HG03097 (cell line): Measurements from ENCODE around the gene ZNF628.
"Not testable (repeated sequence)": the region's sequence is repeated elsewhere in the genome, so short reads cannot be mapped to it uniquely, and the experiment has no call there.

Source experiments
- ATAC-seq: cut with Tn5 transposase; IDR thresholded peaks from one replicate; pipeline ENCODE4 v1.9.1; 2021; ENCODE audit not compliant: unreplicated experiment, low FRiP score

The ZNF628 gene

GRCh38 chr19:55448175-55448490 lies 28.3 kb upstream of the ZNF628 start:
- not testable (repeated sequence) for ATAC-seq

DNA sequence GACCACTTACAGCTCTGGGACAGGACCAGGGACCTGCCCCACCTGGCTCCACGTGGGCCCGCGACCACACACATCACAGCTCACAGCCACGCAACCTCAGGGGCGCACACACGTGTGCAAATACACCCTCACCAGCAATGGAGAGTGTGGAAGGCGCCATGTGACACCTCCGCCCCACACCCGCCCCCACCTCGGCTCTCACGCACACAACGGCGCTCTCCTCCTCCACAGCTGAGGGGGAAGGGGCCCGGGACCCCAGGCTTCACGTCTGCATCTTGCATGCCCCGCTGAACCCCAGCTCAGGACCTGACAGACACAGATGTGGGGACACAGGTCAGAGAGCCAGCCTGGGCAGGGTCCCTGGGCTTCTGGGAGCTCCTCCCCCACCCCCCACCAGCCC lies 26.9 kb upstream of the ZNF628 start:
- no peak for ATAC-seq

DNA sequence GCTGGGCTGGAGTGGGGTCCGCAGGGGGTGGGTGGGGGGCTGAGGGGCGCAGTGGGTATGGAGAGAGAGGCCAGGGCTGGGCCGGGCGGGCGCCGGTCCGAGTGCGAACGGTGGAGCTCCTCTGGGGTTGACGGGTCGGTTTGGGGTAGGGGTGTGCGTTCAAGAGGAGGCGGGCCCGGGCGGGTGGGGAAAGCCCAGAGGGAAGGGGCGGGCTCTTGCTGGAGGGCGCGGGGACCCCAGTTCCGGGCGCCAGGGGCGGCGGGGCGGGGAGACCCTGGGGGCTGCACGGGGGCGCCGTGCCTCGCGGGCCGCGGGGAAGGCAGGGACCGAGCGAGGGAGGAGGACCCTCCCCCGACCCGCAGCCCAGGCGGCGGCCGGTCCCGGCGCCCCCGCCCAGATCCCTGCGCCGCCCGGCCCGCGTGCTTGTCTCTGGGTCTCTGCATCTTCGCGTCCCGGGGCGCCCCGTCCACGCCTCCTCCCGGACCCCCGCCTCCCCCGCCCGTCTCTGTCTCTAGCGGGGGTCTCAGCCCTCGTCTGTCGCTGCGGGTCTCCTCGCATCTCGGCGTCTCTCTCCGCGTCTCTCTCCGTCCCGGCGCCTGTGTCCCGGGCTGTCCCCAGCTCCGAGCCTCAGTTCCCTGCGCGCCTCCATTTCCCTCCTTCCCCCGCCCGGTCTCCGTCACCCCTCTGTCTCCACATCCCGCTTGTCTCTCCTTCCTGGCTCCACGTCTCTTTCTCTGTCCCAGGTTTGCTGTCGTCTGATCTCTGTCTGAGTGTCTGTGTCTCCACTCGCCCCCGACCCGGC lies 25.1 kb upstream of the ZNF628 start:
- ATAC-seq: no peak

- ATAC-seq: no peak
Measured at GRCh38 chr19:55451965-55452748, 24.3 kb upstream of the ZNF628 start.

DNA sequence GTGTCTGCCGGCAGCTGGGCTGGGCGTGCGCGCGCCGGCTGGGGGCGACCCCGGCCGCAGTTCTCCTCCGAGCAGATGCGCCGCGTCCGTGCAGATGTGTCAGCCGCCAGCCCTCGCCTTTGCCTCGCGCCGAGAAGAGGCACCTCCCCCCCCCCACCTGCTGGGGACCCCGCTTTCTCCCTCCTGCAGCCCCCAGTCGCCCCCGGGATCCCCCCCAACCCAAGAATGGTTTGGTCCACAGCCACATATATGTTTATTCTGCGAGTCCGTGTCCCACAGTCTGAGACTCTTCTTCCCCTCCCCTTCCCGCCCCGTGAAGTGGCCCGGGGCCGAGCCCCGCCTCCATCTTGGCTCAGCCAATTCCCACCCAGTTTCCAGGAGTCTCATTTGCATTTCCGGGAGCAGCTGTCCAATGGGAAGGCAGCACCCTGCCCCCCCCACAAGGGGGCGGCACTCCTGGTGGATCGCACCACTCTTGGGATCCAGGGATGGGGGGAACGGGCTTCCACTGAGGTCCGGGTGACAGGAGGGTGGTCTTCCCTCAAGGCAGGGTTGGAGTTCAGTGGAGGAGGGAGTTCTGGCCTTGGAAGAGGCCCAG lies 23.6 kb upstream of the ZNF628 start:
- ATAC-seq: no peak

DNA sequence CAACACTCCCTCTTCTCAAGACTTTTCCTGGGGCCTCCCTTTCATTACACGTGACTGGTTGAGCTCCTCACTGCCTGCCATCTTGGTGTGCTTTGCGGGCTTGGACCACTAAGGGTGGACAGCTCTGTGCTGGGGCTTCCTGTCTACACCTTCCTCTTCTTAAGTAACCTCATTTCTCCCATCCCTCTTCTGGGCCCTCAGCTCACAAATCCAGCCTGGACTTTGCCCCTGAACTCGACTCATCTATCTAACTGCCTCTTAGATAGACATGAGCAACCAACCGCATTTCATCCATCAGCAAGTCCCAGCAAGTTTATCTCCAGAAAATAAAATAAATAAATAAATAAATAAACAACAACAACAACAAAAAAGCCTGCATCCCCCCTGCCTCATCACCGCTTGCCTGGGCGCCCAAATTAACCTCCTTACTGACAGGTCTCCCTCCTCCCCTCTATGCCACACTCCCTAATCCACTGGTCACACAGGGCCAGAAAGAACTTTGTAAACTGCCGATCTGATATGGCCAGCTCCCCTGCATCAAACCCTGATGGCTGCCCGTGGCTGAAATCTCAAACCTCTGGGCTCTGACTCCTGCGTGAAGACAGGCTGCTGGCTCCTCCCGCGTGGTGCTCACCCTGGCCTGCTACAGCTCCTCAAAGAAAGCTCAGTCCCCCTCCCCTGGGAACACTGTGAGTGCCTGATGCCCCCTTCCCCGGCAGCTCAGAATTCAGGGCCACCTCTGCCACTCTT lies 22.7 kb upstream of the ZNF628 start:
- ATAC-seq: no peak

GRCh38 chr19:55454787-55455243 lies 21.6 kb upstream of the ZNF628 start:
- no peak for ATAC-seq

GRCh38 chr19:55455576-55456235 lies 20.7 kb upstream of the ZNF628 start:
- ATAC-seq: no peak

DNA sequence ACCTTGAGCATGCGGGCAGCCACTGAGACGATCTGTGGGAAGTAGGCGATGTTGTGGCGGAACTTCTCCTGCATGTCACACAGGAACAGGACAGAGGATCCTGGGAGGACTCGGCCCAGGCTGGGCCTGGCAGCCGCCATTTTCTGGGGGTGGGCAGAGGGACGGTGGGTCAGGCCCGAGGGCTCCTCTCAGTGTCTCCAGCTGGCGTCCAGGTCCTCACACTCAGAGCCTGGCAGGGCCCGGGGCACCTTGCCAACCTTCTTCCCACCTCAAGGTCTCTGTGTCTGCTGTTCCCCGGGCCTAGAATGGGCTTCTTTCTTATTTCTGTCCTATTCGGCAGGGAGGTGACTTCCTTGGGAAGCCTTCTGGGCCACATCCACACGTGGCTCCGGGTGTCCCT lies 20.1 kb upstream of the ZNF628 start:
- ATAC-seq: no peak

DNA sequence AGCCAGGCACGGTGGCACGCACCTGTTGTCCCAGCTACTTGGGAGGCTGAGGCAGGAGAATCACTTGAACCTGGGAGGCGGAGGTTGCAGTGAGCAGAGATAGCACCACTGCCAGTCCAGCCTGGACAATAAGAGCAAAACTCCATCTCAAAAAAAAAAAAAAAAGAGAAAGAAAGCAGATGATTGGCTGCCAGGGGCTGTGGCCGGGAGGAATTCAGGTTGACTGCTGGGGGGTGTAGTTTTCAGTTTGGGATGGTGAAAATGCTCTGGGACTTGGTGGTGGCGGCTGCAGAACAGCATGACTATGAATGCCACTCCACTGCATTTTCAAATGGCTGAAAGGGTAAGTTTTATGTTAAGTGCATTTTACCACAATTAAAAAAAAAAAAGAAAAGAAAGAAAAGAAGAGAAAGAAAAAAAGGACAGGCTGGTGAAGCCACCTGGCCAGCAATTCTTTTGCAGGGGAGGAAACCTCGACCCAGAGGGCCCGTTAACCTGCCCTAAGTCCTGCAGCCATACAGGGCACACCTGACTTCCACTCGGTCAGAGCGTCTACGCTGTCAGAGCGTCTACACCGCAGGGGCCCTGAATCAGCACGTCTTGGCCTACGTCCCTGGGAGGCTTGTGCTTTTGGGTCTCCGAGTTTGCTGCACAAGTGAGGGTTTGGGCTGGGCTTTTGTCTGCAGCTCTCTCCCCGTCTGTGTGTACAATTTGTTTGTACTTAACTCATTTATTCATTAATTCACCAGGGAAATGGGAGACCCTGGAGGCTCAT lies 18.5 kb upstream of the ZNF628 start:
- ATAC-seq: no peak

- ATAC-seq: no peak
Measured at GRCh38 chr19:55459551-55459949, 16.9 kb upstream of the ZNF628 start.

GRCh38 chr19:55459950-55460657 lies 16.3 kb upstream of the ZNF628 start:
- ATAC-seq: no peak

DNA sequence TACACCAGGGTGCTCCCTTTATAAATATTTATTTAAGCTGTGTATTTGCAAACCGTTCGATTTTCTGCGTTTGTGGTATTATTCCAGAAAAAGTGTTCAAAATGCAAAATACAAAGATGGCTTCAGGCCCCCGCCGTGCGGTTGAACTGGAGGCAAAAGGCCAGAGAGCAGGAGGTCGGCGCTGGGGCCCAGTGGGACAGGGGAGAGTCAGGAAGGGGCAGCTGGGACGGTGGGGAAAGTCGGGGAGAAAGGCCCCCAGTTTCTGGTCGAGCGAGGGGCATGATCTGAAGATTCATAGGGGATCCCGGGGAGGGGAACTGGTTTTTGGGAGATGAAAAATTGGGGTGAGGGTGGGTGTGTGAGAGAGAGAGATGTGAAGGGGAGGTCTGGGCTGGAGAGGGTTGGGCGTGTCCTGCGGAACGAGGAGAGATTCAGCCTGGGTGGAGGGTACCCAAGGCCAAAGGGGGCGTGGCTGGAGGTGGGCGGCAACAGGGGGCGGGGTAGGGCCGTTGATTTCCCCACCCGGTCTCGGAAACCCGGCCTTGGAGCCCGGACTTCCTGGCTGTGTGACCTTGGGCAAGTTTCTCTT lies 15.7 kb upstream of the ZNF628 start:
- no peak for ATAC-seq

DNA sequence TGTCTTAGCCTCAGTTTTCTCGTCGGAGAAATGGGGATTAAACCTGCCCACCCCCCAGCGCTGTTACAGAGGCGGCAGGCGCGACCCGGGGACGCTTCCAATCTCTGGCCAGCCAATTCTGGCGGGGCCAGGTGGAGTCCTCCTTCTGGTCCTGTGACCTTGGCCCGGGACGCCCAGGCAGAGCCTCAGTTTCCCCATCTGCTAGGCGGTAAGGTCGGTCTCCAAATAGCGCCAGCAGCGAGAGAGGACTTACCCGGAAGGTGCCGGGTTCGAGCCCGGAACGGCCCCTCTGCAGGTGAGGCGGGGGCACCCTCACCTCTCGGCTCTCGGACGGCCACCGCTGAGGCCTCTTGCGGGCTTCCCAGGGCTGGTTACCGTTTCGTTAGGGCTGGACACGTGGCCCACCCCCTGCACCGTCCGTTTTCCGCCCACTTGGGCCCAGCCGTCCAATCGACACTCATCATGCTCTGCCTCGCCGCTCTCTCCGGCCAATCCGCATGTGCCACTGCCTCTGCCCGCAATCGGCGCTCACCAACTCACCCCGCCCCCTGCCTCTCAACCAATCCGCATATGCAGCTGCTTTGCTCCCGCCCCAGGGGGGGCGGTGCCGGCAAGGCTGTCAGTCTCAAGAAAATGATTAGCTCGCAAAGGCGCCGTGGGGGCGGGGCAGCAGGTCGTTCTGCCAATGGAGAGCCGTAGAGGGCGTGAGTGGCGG lies 15.0 kb upstream of the ZNF628 start, which contains the start of gene ISOC2:
Gene ISOC2 (minus strand): TSS at position 384 of the 715 bp plus-strand sequence. CDS start 5,156 bp downstream, outside the sequence.
- peak; percentile 91 for ATAC-seq

DNA sequence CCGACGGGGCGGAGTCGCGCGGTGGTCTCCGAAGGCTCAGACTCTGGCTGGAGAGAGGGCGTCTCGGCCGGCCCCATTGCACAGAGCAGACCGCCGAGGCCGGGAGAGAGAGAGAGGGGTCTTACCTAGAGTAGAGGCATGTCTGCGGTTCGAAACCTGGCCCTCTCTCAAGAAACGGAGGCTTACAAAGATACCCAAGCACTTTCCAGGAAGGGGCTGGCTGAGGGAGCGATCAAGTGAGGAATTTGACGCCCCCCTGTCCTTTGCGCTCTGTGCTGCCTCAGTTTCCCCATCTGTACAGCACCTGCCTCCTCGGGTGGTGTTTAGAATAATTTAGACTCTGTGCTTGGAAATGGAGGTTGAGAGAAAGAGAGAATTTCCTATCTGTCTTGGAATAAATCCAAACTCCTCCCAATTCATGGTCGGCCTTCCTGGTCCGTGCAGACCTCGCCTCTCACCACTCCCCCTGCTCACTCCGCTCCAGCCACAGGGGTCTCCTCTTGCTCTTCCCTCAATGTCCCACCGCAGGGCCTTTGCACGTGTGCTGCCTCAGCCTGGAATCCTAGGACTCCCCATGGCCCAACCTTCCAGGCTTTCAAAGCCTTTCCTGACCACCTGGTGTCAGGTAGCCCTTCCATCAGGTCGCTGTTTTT lies 14.3 kb upstream of the ZNF628 start:
- ATAC-seq: no peak

DNA sequence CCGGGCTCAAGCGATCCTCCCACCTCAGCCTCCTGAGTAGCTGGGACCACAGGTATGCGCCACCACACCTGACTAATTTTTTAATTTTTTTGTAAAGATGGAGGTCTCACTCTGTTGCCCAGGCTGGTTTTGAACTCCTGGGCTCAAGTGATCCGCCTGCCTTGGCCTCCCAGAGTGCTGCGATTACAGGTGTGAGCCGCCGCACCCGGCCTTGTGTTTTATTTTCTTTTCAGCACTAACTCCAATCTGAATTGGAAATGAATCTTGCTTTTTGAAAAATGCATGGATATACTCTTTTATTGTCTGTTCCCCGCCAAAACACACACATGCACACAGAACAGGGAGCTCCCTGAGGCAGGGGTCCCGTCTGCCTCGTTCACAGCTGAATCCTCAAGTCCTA lies 13.7 kb upstream of the ZNF628 start:
- ATAC-seq: no peak

DNA sequence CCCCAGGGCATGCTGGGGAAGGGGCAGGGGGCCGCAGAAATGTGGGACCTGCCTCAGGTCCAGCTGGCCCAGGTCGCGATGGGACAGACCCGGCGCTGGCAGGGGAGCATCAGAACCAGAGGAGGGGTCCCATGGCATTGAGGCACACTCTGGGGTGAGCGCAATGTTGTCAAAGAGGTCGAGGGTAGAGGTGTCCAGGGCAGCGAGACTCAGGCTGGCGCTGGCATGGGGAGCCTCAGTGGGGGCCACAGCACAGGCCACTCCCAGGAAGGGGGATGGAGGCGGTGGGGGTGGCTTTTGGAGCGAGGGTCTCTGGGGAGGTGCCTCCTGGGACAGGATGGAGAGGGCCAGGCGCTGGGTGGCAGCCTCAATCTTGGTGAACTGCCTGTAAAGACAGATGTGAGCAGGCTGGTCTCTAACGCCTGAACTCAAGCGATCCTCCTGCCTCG lies 12.8 kb upstream of the ZNF628 start:
- ATAC-seq: no peak
